Measurements from ENCODE around the gene GOLPH3L.

- TF ChIP-seq CTCF (IDR thresholded peaks at IDR 0.05; ENCODE audit: low read depth, low read length) (no peak), POLR2A (IDR thresholded peaks at IDR 0.05; ENCODE audit: extremely low read depth, insufficient read length) (peak; percentile 3)
Observed at GRCh38 chr1:150696995-150697927, at the start of gene GOLPH3L.
